IgD-negative memory B cell (primary cell): ENCODE measurements around the gene CHRNA7. TPM values are rescaled to one million over a fixed set of nuclear protein-coding genes. Genes with fewer than 3 reads are reported as not detected.
"Not testable (repeated sequence)": the region's sequence is repeated elsewhere in the genome, so short reads cannot be mapped to it uniquely, and the experiment has no call there.

Experiments
- H3K27ac Mint-ChIP-seq, 3 donors: one replicate each; pipeline ENCODE4 v1.8.0; 2020 to 2022; ENCODE audit warnings: mild to moderate bottlenecking in 3 of 3, mixed read lengths in 3 of 3, moderate library complexity in 1 of 3
- H3K27me3 Mint-ChIP-seq: one replicate; pipeline ENCODE4 v1.8.0; 2021; ENCODE audit warnings: mixed read lengths
- H3K36me3 Mint-ChIP-seq: one replicate; pipeline ENCODE4 v1.8.0; 2020; ENCODE audit warnings: mild to moderate bottlenecking, mixed read lengths
- H3K4me1 Mint-ChIP-seq, 3 donors: one replicate each; pipeline ENCODE4 v1.8.0; 2020 to 2022; ENCODE audit warnings: mixed read lengths in 3 of 3, mild to moderate bottlenecking in 1 of 3
- H3K4me3 Mint-ChIP-seq, 4 donors: one replicate each; pipeline ENCODE4 v1.8.0; 2020 to 2022; ENCODE audit warnings: mild to moderate bottlenecking in 4 of 4, mixed read lengths in 4 of 4, moderate library complexity in 3 of 4
- H3K9me3 Mint-ChIP-seq, 3 donors: one replicate each; pipeline ENCODE4 v1.8.0; 2020 to 2021; ENCODE audit warnings: mixed read lengths in 3 of 3, mild to moderate bottlenecking in 1 of 3
- polyA plus RNA-seq: library from polyadenylated mRNA; unstranded; fragments of 300-500 nt; fragmentation: Illumina TruSeq; gene quantifications from one replicate; pipeline ENCODE4 v1.2.3, GENCODE V29; 2021

CHRNA7 gene
- polyA plus RNA-seq, 1 donor from 2014 or later, result not detected

DNA sequence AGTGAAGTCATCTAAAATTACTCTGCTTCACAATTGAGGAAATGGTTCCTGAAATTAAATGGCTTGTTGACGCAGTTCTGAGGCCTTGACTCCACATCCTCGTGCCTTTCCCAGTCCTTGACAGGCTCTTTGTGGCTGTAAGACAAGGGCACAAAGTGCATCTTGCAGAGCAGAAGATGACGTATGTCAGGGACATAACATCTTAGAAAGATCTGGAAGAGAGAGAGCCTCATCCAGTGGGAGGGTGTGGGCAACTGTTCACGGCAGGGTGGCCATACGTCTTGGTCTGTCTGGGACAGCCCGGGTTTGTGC is 91.0 kb downstream of the CHRNA7 start:
- Mint-ChIP-seq H3K27ac (no peak overlapping the region), H3K9me3 (no peaks in the 10 kb centered on the region), H3K36me3 (no peaks in the 10 kb centered on the region), H3K4me3 (no peak overlapping the region), H3K27me3 (peaks cover 10% of the 10 kb centered on the region), H3K4me1 (no peaks in the 10 kb centered on the region)

DNA sequence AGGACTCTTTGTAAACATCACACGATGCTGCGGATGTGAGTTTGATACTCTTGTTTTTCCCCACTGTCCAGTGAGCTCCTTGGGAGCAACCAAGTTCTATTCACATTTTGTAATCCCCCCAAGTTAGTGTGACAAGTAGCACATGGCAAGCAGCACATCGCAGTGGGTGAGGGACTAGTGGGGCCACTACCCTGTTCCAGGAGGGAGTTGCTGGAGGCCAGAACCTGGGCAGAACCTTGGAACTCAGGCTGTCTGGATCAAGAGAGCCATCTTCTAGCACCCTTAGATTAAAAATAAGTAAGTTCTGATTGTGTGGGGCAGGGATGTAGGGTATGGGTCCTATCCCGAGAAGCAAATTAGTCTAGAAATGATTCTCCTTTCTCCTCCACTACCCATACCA is 91.7 kb downstream of the CHRNA7 start:
- Mint-ChIP-seq H3K27me3 (peaks cover 10% of the 10 kb centered on the region), H3K27ac (no peak overlapping the region), H3K4me1 (no peaks in the 10 kb centered on the region), H3K36me3 (no peaks in the 10 kb centered on the region), H3K4me3 (no peak overlapping the region), H3K9me3 (no peaks in the 10 kb centered on the region)

DNA sequence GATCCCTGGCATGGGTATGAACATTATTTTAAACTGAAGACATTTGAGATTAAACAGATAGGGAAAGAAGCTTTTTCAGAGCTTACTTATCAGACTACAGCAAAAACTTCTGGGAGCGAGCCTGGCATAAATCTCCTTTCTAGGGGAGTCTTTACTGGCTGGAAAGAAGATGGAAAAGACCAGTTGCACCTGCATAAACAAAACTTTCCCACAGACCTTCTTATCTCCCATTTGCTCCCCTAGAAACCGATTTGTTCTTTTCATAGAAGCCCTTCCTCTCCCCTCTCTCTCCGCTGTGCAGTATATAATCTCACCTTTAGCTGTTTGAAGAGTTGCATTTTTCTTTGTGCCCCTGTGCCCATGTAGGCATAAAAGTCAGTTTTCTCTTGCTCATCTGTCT is 93.2 kb downstream of the CHRNA7 start:
- no peaks in the 10 kb centered on the region for H3K4me1 Mint-ChIP-seq
- no peaks in the 10 kb centered on the region for H3K9me3 Mint-ChIP-seq
- no peaks in the 10 kb centered on the region for H3K36me3 Mint-ChIP-seq
- no peak overlapping the region for H3K4me3 Mint-ChIP-seq
- H3K27ac Mint-ChIP-seq, result no peak overlapping the region
- peaks cover 6% of the 10 kb centered on the region for H3K27me3 Mint-ChIP-seq

DNA sequence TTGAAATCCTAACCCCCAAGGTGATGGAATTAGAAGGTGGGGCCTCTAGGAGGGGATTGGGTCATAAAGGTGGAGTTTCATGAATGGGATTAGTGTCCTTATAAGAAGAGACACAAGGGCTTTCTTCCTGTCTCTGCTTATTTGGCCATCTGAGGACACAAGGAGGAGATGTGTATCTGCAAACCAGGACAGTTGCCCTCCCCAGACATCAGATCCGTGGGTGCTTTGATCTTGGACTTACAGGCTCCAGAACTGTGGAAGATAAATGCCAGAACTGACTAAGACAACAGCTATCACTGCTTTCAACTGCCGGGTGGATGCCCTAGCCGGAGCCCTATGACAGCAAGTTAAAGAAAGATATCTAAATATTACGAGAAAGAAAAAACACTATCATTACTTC is 94.4 kb downstream of the CHRNA7 start:
- Mint-ChIP-seq H3K27ac (no peak overlapping the region), H3K9me3 (no peaks in the 10 kb centered on the region), H3K27me3 (peaks cover 4% of the 10 kb centered on the region), H3K4me1 (no peaks in the 10 kb centered on the region), H3K36me3 (no peaks in the 10 kb centered on the region), H3K4me3 (no peak overlapping the region)

DNA sequence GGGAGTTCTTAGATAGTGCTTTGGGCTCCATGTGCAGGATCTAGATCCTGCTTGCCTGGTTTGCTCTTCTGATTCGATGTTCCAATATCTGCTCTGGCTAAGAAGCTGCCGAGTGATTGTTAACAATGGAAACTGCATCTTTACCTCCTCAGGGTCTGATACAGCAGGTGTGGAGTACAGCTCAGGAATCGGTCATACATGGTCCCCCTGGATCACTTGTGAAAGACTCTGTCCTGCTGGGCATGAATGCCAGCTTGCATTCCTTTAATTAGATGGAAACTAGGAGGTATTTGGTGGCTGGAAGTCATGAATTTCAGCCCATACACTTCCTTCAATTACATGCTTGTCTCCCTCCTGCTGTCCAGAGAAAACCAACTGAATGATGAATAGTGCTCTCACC is 95.3 kb downstream of the CHRNA7 start:
- Mint-ChIP-seq H3K36me3 (no peaks in the 10 kb centered on the region), H3K4me1 (no peaks in the 10 kb centered on the region), H3K27ac (no peak overlapping the region), H3K9me3 (no peaks in the 10 kb centered on the region), H3K27me3 (peaks cover 4% of the 10 kb centered on the region), H3K4me3 (no peak overlapping the region)

DNA sequence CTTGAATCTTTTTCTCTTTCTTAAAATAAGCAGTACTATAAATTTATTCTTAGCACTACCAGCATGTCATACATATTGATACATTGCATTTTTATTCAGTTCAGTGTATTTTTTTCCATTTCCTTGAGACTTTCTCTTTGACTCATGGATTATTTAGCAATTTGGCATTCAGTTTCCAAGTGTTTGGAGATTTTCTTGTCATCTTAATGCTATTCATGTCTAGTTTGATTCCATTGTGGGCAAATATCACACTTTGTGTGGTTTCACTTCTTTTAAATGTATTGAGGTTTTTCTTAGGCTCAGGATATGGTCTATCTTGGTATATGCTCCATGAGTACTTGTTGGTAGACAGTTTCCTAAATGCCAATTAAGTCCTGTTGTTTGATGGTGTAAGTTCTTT is 99.5 kb downstream of the CHRNA7 start:
- Mint-ChIP-seq H3K27me3 (peaks cover 5% of the 10 kb centered on the region), H3K4me1 (no peaks in the 10 kb centered on the region), H3K9me3 (no peaks in the 10 kb centered on the region), H3K4me3 (no peak overlapping the region), H3K27ac (no peak overlapping the region), H3K36me3 (no peaks in the 10 kb centered on the region)

DNA sequence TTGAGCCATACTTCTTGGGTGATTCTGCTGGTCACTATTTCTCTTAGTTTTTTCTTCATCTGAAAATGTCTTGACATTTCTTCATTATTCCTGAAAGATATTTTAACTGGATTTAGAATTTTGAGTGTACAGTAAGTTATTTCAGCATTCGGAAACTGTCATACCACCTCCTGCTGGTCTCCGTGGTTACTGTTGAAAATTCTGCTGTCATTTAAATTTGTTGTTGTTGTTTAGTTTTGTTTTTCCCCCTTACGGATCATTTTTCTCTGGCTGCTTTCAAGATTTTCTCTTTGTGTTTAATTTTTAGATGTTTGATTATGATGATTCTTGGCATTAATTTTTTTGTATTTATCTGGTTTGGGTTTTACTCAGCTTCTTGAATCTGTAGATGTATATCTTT is 100.5 kb downstream of the CHRNA7 start:
- no peak overlapping the region for H3K27ac Mint-ChIP-seq
- H3K4me3 Mint-ChIP-seq, result no peak overlapping the region
- no peaks in the 10 kb centered on the region for H3K36me3 Mint-ChIP-seq
- H3K4me1 Mint-ChIP-seq, result no peaks in the 10 kb centered on the region
- no peaks in the 10 kb centered on the region for H3K9me3 Mint-ChIP-seq
- H3K27me3 Mint-ChIP-seq, result peaks cover 3% of the 10 kb centered on the region

DNA sequence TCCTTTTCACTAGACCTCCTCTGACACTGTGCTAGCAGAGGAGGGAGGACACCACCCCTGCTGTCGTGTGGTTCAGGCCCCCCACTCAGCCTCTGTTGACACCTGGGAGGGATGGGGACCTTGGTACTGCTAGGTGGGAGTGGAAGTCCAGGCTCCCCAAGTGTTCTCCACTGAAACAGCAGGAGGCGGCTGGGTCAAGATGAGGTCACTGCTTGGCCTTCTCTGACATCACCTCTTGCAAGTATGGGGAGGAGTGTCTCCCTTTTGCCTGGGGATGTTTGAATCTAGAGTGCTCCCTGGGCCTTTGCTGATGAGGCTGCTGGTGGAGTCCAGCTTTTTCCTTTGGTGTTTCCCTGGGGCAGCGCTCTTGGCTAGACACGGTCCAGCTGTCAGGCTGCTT is 101.5 kb downstream of the CHRNA7 start:
- Mint-ChIP-seq H3K36me3 (no peaks in the 10 kb centered on the region), H3K27ac (no peak overlapping the region), H3K4me1 (no peaks in the 10 kb centered on the region), H3K9me3 (peaks cover 0 to 3% (median 0%) of the 10 kb centered on the region in 3 donors), H3K27me3 (peaks cover 3% of the 10 kb centered on the region), H3K4me3 (no peak overlapping the region)

DNA sequence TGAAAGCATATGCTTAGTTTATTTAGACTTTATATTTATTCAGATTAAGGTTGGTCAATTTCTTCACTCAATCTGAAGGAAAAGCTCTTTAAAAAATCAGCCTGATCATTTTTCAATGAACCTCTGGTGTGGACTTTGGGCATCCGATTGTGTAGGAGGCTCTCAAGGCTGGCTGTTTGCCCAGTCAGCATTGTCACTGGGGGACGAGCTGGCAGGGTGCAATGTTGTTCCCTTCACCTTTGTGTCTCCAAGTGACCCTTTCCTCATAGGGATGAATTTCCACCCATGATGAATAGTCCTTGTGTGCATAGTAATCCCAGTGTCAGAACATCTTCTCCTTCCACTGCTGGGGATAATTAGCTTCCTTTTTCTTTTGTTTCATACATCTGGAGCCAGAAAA is 102.5 kb downstream of the CHRNA7 start:
- Mint-ChIP-seq H3K9me3 (peaks cover 0 to 3% (median 0%) of the 10 kb centered on the region in 3 donors), H3K27ac (no peak overlapping the region), H3K4me1 (no peaks in the 10 kb centered on the region), H3K36me3 (no peaks in the 10 kb centered on the region), H3K4me3 (no peak overlapping the region), H3K27me3 (peaks cover 3% of the 10 kb centered on the region)

DNA sequence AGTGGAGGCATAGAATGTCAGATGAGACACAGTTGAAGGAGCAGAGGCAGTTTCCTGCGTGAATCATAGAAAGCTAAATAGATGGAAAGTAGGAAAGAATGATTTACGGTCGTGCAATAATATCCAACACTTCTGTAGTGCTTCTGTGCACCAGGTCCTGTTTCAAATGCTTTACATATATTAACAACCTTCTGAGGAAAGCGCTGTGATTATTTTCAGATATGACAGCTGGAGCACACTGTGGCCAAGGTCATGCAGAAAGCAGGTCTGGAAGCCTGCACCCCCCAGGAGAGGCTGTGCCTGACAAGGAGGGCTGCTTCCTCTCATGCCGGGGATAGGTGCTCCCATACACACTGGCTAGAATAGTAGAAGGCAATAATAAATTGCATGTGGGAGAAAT is 104.5 kb downstream of the CHRNA7 start:
- peaks cover 0 to 3% (median 0%) of the 10 kb centered on the region in 3 donors for H3K9me3 Mint-ChIP-seq
- H3K36me3 Mint-ChIP-seq, result no peaks in the 10 kb centered on the region
- peaks cover 3% of the 10 kb centered on the region for H3K27me3 Mint-ChIP-seq
- no peak overlapping the region for H3K27ac Mint-ChIP-seq
- H3K4me1 Mint-ChIP-seq, result no peaks in the 10 kb centered on the region
- no peak overlapping the region for H3K4me3 Mint-ChIP-seq

DNA sequence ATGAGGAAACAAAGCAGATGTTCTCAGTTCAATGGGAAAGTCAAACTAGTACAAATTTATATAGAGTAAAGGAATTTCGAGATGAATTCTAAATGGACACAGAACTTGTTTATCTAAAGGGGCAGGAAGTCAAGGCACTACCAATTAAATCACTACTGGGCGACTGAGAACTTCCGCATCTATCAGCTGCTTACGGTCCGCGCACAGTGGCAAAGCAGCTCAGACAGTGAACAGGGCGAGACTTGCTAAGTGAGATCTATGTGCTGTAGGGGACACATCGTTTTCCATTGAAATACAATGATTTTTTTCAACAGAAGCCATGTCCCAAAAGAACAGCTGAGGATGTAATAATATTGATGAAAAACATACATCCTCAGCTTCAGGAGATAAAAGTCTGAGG is 105.0 kb downstream of the CHRNA7 start:
- no peaks in the 10 kb centered on the region for H3K36me3 Mint-ChIP-seq
- H3K4me1 Mint-ChIP-seq, result no peaks in the 10 kb centered on the region
- H3K27me3 Mint-ChIP-seq, result peaks cover 3% of the 10 kb centered on the region
- H3K27ac Mint-ChIP-seq, result no peak overlapping the region
- no peak overlapping the region for H3K4me3 Mint-ChIP-seq
- peaks cover 0 to 3% (median 0%) of the 10 kb centered on the region in 3 donors for H3K9me3 Mint-ChIP-seq

DNA sequence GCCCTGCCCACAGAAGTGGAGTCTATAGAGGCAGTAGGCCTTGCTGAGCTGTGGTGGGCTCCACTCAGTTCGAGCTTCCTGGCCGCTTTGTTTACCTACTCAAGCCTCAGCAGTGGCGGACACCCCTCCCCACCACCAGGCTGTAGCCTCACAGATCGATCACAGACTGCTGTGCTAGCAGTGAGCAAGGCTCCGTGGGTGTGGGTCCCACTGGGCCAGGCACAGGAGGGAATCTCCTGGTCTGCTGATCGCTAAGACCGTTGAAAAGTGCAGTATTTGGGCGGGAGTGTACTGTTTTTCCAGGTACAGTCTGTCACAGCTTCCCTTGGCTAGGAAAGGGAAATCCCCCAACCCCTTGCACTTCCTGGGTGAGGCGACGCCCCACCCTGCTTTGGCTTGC is 115.2 kb downstream of the CHRNA7 start:
- H3K36me3 Mint-ChIP-seq, H3K27me3 Mint-ChIP-seq, H3K4me3 Mint-ChIP-seq, H3K27ac Mint-ChIP-seq, H3K4me1 Mint-ChIP-seq: not testable (repeated sequence)
- peaks cover 0 to 15% (median 3%) of the 10 kb centered on the region in 3 donors for H3K9me3 Mint-ChIP-seq

DNA sequence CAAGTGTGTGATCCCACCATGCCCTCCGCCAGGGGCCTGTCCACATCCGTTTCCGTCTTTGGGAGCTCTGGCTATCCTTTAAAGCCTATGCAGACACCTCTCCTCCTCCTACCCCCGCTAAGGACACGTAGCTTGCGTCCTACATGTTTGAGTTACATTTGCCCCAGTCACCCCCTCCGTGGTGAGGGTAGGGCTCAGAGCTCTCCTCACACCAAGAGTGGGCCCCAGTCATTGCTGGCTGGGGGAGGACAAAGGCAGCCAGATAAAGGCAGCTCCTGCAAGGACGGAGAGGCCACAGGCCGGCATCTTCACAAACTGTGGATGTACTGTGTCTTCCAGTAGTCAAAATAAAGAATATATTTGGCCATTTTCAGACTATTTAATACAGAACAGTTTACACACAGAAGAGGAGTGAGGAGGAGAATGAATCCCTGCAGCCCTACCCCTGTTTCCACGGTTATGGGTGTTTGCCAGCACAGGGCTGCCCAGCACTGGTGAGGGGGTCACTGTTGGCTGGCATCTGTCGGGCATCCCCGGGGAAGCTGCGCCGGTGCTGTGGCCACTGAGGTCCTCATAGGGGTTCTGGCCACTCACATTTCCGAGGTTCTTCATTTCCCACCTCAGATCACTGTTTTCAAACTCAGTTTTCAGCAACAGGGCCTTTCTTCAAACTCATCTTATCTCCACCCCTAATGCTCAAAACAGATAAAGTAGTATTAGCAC is 118.7 kb downstream of the CHRNA7 start:
- Mint-ChIP-seq H3K27me3 (no peaks in the 10 kb centered on the region), H3K27ac (no peak overlapping the region), H3K4me1 (no peaks in the 10 kb centered on the region), H3K36me3 (peaks cover 2% of the 10 kb centered on the region), H3K4me3 (no peak overlapping the region), H3K9me3 (peaks cover 0 to 5% (median 0%) of the 10 kb centered on the region in 3 donors)

DNA sequence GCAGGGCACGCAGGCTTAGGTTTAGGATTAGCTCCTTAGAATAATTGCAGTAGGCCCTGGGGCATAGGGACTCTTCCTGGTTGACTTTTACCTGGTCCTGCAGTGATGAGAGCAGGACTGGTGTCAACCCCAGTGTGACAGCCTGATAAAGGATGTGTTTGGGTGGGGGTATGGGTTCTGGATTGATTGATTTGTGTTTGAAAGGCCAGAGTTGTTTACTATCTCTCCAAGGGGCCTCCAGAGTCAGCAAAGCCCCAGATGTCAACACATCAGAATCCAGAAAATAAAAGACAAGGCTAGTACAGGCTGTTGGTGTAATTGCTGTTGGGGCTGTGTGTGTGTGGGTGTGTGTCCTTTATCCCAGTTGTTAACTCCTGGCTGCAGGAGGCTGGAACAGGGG is 122.3 kb downstream of the CHRNA7 start:
- Mint-ChIP-seq H3K27me3 (no peaks in the 10 kb centered on the region), H3K4me3 (no peak overlapping the region), H3K27ac (no peak overlapping the region), H3K4me1 (no peaks in the 10 kb centered on the region), H3K36me3 (no peaks in the 10 kb centered on the region), H3K9me3 (peaks cover 0 to 2% (median 0%) of the 10 kb centered on the region in 3 donors)

DNA sequence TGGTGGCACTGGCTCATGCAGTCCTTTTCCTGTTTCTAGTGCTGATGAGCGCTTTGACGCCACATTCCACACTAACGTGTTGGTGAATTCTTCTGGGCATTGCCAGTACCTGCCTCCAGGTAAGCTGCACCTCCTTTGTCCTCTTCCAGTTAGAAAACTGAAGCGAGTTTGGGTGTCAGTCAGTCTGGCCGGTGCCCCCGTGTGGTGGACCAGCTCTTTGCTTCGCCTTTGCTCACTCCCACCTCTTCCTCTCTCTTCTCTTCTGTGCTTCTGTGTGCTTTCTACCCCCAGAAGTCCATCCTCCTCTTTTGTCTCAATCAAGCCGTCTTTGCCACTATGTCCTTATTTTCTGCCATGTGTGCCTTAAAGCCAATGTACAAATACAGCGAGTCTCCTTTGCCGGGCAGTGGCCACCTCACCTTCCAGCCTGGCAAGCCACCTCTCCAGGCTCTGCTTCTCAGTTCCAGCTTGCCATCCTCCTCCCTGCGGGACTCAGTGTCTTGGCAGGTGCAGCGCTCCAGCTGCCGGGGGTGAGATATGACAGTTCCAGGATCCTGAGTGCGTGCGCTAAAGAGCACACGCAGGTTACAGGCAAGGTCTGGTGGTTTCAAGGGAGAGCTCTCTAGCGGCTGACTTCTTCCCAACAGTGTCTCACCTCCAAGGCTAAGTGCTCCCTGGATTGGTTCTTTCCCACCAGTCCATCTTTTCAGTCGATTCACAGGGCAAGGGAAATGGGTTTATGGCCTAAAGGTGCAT is 123.7 kb downstream of the CHRNA7 start:
- H3K36me3 Mint-ChIP-seq, H3K4me1 Mint-ChIP-seq: not testable (repeated sequence)

DNA sequence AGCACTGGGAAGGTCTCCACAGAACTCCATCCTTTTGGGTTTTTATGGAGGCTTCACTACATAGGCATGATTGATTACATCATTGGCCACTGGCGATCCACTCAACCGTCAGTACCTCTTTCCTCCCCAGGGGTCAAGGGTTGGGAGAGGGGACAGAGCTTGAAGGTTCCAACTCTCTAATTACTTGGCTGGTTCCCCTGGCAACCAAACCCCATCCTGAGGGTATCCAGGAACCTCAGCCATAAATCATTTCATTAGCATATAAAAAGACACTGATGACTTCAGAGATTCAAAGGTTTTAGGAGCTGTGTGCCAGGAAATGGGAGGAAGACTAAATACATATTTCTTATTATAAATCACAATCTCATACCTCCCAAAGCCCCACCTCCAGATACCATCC is 131.8 kb downstream of the CHRNA7 start:
- H3K4me3 Mint-ChIP-seq, H3K27ac Mint-ChIP-seq, H3K27me3 Mint-ChIP-seq, H3K9me3 Mint-ChIP-seq, H3K4me1 Mint-ChIP-seq, H3K36me3 Mint-ChIP-seq: not testable (repeated sequence)

More for the DNA sequence above, 123.7 kb downstream of the CHRNA7 start:
- not testable (repeated sequence) for H3K27ac Mint-ChIP-seq, H3K9me3 Mint-ChIP-seq, H3K27me3 Mint-ChIP-seq, H3K4me3 Mint-ChIP-seq
